ENCODE measurements around the gene ABTB2.

The ABTB2 gene

GRCh38 chr11:34360046-34360445, 2.2 kb upstream of the ABTB2 start:
- DNase-seq (ENCODE audit: low spot score): no peak

GRCh38 chr11:34359548-34359891, 1.7 kb upstream of the ABTB2 start:
- DNase-seq (ENCODE audit: low spot score): no peak

- peak; percentile 46 for DNase-seq (ENCODE audit: low spot score)
These were observed 1.1 kb upstream of the ABTB2 start for GRCh38 chr11:34358728-34359547.

DNA sequence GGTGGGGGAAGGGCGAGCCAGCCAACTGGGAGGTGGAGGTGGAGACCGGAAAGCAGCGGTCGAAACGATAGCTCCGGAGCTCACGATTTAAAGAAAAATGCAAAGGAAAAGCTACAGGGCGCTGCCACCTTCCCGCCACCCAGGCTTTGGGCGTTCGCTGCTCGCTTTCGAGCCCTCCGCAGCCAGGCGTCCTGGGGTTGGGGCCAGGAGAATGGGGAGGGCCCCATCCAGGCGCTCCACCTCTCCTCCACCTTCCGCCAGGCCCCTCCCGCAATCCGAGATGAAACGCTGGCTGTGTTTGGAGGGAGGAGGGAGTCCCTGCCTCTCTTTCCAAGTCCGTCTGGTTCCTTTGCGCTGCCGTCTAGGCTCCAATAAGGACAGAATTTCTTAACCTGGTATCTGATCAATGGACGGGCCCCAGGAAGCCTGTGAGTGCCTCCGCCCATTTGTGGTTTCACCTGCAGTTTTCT, 483 bp upstream of the ABTB2 start:
- peak; percentile 70 for DNase-seq (ENCODE audit: low spot score)

GRCh38 chr11:34356913-34357700, 703 bp downstream of the ABTB2 start:
- peak; percentile 30 for DNase-seq (ENCODE audit: low spot score)

DNA sequence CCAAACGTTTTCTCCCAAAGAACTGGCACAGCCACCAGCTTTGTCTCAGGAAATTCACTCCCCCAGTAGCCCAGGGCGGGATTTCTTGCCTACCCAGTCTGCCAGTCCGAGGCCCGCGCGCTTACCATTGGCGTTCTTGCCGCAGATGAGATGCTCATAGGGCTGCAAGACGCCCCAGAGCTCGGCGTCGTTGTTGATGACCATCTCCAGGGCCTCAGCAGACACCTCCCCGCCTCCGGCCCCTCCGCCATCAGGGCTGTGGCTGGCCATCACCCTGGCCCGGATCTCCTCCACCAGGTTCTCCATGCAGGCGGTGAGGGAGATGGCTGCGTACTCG, 1.3 kb downstream of the ABTB2 start:
- no peak for DNase-seq (ENCODE audit: low spot score)

- no peak for DNase-seq (ENCODE audit: low spot score)
These were observed 1.7 kb downstream of the ABTB2 start for GRCh38 chr11:34356130-34356529.

GRCh38 chr11:34355726-34356125, 2.1 kb downstream of the ABTB2 start:
- DNase-seq (ENCODE audit: low spot score): no peak

DNA sequence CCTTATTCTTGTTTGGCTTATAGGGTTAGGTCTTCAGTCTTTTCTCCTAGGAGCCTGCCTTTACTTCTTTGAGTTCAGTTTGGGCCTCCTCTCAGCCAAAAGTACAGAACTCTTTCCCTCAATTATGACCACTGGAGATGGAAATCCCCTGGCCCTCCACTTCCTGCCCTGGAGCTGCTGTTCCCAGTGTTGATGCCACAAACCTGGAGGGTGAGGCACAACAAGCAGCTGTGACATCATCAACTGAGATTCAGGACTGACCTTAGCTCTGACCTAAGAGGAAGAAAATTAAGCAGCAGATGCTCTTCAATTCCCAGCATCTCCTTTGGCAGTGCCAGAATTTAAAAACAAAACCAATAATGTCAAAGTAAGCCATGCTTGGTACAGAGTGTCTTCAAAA, 3.0 kb downstream of the ABTB2 start:
- DNase-seq (ENCODE audit: low spot score): no peak

DNA sequence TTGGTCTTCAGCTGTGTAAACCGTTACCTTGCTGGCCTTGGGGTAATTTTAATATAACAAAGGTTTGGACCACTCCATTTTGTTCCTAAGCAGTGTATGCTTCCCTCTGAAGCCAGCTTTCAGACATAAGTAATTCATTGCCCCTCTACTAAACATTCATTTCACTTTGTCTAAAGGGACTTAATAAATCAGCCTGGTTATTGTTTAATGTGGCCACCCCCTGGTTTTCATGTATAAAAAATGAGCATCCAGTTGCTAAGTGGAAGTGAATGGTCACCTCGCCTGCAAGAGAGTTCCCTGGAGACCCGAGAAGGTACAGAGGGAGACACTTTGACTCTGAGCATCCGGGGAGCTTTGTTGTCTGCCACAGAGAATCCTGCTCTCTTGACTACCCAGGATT, 3.9 kb downstream of the ABTB2 start:
- DNase-seq (ENCODE audit: low spot score): no peak

DNA sequence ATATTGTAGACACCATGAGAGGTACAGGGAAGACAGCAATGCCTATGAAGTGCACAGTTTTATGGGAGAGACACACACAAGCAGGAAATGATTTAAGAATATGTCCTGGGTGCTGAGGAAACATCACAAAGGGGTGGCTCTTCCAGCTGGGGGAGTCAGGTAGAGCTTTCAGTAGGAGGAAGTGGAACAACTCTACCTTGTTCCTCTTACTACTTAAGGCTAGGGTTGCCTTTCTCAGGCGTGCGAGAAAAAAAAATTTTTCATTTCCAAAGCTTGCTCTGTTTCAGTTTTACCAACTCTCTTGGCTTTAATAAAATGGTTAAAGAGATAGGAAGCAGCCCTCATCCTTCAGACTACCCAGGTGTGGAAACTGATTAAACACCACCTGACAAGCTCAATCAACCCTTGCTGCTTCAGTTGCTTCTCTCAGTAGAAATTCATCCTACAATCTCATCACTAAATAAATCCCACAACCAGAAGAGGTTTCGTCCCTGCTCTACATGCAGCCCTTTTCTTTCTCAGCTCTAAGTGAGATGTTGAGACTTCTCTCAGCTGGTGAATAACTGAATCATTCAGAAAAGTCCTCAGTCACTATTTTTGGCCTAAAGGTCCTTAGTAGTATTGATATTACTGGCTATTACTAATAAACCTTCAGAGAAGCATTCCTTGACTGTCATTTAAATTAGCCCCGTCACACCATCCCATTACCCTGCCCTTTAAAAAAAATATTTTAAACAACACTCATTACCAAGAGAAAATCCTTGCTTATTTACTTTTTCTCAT, 5.9 kb downstream of the ABTB2 start:
- DNase-seq (ENCODE audit: low spot score): no peak

DNA sequence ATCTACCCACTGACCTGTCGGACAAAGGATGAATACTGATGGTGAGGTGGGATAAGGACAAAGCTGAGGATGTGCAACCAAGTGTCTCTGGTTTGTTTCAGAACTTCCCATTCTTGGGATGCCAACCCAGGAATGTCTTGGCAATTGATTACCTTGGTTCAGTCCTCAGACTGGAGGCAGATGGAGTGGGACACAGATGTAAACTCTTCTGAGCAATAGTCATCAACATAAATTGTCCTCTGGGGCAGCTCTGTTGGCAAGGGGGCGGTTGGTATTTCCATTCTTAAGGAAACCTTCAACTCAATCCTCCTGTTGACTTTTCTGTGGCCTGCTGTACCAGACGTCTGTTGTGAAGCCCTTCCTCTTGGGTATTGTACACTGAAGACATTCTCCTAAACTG, 6.8 kb downstream of the ABTB2 start:
- DNase-seq (ENCODE audit: low spot score): no peak

- DNase-seq (ENCODE audit: low spot score): no peak
These were observed 7.9 kb downstream of the ABTB2 start for GRCh38 chr11:34349882-34350281.

- DNase-seq (ENCODE audit: low spot score): no peak
These were observed 8.9 kb downstream of the ABTB2 start for GRCh38 chr11:34348919-34349318.

DNA sequence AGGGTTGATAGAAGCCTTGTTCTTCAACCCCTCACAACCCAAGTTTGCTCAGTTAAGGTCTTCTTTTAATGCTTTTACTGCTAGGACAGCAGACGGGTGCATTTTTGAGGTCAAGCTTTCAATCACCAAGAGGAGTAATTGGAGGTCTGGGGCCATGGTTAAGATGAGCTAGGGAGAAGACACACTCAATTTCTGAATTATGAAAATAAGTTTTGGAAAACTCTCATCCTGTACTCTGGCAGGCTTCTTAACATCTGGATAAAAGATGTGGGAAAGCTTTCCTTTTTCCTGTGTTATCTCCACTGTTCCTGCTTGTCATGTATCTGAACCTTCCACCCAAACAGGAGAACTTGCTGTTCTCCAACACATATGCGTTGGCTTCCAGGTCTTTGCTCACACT, 9.7 kb downstream of the ABTB2 start:
- no peak for DNase-seq (ENCODE audit: low spot score)

DNA sequence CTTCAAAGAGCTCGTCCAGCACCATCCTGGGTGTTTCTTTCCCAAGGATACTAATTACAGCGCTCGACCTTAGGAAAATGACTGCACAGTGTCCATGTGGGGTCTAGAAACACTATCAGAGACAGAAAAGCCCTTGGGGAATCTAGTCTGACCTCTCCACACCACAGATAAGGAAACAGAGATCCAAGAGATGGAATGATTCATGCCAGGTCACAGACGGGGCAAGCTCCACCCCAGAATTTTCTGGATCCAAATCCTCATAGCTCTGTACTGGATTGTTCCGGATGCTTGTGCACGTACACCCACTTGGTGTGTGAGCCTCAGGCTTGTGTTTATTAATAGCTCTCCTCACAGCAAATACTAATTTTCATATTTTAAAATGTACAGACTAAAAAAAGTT, 11.3 kb downstream of the ABTB2 start:
- no peak for DNase-seq (ENCODE audit: low spot score)

DNA sequence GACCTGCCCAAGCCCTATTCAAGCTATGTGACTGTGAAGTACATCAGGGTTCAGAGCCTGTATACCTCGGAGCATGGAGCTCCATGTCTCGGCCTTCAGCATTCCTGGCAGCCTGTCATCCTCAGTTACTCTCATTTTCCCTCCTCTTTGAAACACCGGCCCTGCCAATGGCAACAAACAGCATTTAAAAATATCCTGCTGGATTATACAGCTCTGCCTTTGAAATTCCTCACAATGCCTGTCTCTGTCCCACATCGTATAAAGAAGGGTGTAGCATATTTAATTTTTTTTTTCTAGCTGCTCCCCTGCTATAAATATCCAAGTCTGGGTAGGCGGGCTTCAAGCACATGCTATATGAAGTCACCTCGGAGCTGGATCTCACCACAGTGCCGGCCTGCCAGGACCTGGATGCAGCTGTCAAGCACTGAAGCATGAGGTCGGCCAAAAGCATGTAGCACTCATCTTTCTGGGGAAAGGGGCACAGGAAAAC, 11.8 kb downstream of the ABTB2 start:
- no peak for DNase-seq (ENCODE audit: low spot score)

DNA sequence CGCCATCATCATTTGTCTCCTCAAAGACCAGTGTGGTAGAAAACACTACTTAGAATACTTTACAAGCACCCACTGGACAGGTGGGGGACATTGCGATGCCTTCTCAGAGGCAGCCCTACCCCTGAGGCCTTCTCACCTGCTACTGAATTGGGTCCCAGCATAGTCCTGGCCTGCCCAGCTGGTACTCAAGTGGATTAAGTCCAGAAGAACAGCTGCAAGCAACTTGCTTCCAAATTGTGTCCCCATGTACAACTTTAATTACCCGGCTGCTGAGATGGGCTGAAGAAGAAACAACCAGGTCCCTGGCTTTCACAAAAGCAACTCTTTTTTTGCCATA, 12.3 kb downstream of the ABTB2 start:
- DNase-seq (ENCODE audit: low spot score): no peak

DNA sequence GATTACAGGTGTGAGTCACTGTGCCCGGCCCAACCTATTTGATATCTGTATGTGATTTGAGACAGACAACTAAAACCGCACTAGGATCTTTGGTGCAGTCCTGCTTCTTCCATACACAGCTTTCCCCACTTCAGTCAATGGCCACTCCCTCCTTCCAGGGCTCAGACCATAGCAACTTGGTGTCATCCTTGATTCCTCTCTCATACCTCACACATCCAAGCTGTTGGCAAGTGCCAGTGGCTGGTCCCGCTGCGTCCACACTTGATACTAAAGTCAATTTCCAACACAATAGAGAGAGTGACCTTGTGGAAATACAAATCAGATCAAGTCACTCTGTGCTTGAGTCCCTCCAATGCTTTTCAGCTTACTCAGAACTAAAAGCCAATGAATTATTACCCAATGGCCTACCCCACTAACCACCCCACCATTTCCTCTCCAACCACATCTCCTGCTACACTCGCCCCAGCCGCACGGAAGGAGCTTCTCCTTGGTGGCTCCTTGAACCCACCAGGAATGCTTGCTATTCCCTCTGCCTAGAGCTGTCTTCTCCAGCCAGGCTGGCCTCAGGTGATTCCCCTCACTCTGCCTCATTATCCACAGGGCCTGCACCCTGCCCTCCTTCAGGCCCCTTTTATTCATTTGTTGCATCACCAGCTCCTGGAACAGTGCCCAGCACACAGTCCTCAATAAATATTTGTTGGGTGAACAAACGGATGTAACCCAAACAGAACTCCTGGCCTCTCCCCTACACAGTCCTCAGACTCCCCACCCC, 12.9 kb downstream of the ABTB2 start:
- DNase-seq (ENCODE audit: low spot score): peak; percentile 30

DNA sequence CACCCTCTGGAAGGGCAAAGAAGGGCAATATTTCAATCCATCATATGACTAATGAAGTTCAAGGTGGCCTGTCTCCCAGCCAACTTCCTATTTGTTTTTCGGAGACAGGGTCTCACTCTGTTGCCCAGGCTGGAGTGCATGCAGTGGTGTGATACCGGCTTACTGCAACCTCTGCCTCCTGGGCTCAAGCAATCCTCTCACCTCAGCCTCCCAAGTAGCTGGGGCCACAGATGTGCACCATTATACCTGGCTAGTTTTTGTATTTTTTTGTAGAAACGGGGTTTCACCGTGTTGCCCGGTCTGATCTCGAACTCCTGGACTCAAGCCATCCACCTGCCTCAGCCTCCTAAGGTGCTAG, 13.4 kb downstream of the ABTB2 start:
- no peak for DNase-seq (ENCODE audit: low spot score)

GRCh38 chr11:34343686-34344085, 14.1 kb downstream of the ABTB2 start:
- no peak for DNase-seq (ENCODE audit: low spot score)

GRCh38 chr11:34343153-34343552, 14.7 kb downstream of the ABTB2 start:
- no peak for DNase-seq (ENCODE audit: low spot score)

Measured in HuH-7 (cell line).